Panc1 (cell line): ENCODE data around the gene ENPEP.

Source experiments
- POLR2AphosphoS5 ChIP-seq: IDR thresholded peaks from 2 replicates; pipeline ENCODE4 v1.6.1; 2012; ENCODE audit warnings: mild to moderate bottlenecking, low read depth, low read length, moderate library complexity
- TCF7L2 ChIP-seq: IDR thresholded peaks from 2 replicates; pipeline ENCODE4 v1.6.1; 2011; ENCODE audit warnings: mild to moderate bottlenecking, low read depth, low read length, inconsistent platforms
- TF ChIP-seq, protein P1 (sequence below): fragments of 450-650 bp; IDR thresholded peaks from 2 replicates; pipeline ENCODE4 v1.5.1; 2017; ENCODE audit warnings: mild to moderate bottlenecking
- TF ChIP-seq, protein P2 (sequence below), 2 experiments: IDR thresholded peaks; 2 replicates each; pipeline ENCODE4 v1.6.1; 2011 to 2012; ENCODE audit warnings: low read depth in 2 of 2, control low read depth in 1 of 2, low read length in 1 of 2, mild to moderate bottlenecking in 1 of 2, moderate library complexity in 1 of 2; ENCODE audit not compliant: insufficient read depth in 1 of 2

- TF ChIP-seq, protein P1, sequence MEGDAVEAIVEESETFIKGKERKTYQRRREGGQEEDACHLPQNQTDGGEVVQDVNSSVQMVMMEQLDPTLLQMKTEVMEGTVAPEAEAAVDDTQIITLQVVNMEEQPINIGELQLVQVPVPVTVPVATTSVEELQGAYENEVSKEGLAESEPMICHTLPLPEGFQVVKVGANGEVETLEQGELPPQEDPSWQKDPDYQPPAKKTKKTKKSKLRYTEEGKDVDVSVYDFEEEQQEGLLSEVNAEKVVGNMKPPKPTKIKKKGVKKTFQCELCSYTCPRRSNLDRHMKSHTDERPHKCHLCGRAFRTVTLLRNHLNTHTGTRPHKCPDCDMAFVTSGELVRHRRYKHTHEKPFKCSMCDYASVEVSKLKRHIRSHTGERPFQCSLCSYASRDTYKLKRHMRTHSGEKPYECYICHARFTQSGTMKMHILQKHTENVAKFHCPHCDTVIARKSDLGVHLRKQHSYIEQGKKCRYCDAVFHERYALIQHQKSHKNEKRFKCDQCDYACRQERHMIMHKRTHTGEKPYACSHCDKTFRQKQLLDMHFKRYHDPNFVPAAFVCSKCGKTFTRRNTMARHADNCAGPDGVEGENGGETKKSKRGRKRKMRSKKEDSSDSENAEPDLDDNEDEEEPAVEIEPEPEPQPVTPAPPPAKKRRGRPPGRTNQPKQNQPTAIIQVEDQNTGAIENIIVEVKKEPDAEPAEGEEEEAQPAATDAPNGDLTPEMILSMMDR: no peak
- TF ChIP-seq POLR2AphosphoS5: no peak
- TF ChIP-seq, protein P2, sequence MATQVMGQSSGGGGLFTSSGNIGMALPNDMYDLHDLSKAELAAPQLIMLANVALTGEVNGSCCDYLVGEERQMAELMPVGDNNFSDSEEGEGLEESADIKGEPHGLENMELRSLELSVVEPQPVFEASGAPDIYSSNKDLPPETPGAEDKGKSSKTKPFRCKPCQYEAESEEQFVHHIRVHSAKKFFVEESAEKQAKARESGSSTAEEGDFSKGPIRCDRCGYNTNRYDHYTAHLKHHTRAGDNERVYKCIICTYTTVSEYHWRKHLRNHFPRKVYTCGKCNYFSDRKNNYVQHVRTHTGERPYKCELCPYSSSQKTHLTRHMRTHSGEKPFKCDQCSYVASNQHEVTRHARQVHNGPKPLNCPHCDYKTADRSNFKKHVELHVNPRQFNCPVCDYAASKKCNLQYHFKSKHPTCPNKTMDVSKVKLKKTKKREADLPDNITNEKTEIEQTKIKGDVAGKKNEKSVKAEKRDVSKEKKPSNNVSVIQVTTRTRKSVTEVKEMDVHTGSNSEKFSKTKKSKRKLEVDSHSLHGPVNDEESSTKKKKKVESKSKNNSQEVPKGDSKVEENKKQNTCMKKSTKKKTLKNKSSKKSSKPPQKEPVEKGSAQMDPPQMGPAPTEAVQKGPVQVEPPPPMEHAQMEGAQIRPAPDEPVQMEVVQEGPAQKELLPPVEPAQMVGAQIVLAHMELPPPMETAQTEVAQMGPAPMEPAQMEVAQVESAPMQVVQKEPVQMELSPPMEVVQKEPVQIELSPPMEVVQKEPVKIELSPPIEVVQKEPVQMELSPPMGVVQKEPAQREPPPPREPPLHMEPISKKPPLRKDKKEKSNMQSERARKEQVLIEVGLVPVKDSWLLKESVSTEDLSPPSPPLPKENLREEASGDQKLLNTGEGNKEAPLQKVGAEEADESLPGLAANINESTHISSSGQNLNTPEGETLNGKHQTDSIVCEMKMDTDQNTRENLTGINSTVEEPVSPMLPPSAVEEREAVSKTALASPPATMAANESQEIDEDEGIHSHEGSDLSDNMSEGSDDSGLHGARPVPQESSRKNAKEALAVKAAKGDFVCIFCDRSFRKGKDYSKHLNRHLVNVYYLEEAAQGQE (IDR thresholded peaks at IDR 0.05; ENCODE audit: insufficient read depth in 1 of 2, low read depth in 2 of 2, low read length in 1 of 2): no peak
- no peak for TF ChIP-seq TCF7L2
Observed at GRCh38 chr4:110540982-110541451, 65.1 kb downstream of the ENPEP start.
